AG20443 (cell line): ENCODE data around the gene IFIT2.
"Not testable (repeated sequence)": the region's sequence is repeated elsewhere in the genome, so short reads cannot be mapped to it uniquely, and the experiment has no call there.

Experiments
- DNase-seq: peaks from one replicate; pipeline ENCODE4 v3.0.0; 2012; ENCODE audit warnings: low spot score, mixed read lengths

Gene IFIT2

GRCh38 chr10:89301721-89302445 is at the start of gene IFIT2:
Gene IFIT2 (plus strand): TSS chr10:89302046. CDS start chr10:89302124, 78 bp downstream.
- peak; percentile 64 for DNase-seq

GRCh38 chr10:89252225-89252585 is 49.6 kb upstream of the IFIT2 start:
- DNase-seq: no peak

- DNase-seq: not testable (repeated sequence)
These were observed 46.7 kb upstream of the IFIT2 start for GRCh38 chr10:89255091-89255579.

GRCh38 chr10:89255793-89256192 is 46.1 kb upstream of the IFIT2 start:
- no peak for DNase-seq

- no peak for DNase-seq
These were observed 45.5 kb upstream of the IFIT2 start for GRCh38 chr10:89256340-89256739.

GRCh38 chr10:89256962-89257361 is 44.9 kb upstream of the IFIT2 start:
- DNase-seq: no peak

GRCh38 chr10:89257581-89257980 is 44.3 kb upstream of the IFIT2 start:
- no peak for DNase-seq

GRCh38 chr10:89258881-89259280 is 43.0 kb upstream of the IFIT2 start:
- DNase-seq: no peak

GRCh38 chr10:89262086-89263051 is 39.5 kb upstream of the IFIT2 start:
- DNase-seq: peak; percentile 28

GRCh38 chr10:89263091-89263490 is 38.8 kb upstream of the IFIT2 start:
- no peak for DNase-seq

- DNase-seq: no peak
These were observed 38.3 kb upstream of the IFIT2 start for GRCh38 chr10:89263531-89263930.

- DNase-seq: no peak
These were observed 35.0 kb upstream of the IFIT2 start for GRCh38 chr10:89266721-89267453.

GRCh38 chr10:89269433-89270152 is 32.3 kb upstream of the IFIT2 start:
- no peak for DNase-seq

- no peak for DNase-seq
These were observed 31.7 kb upstream of the IFIT2 start for GRCh38 chr10:89270153-89270483.

GRCh38 chr10:89271532-89271931 is 30.3 kb upstream of the IFIT2 start:
- DNase-seq: no peak

- DNase-seq: no peak
These were observed 28.2 kb upstream of the IFIT2 start for GRCh38 chr10:89273680-89274079.

GRCh38 chr10:89274928-89275327 is 26.9 kb upstream of the IFIT2 start:
- DNase-seq: peak; percentile 21

- DNase-seq: no peak
These were observed 26.5 kb upstream of the IFIT2 start for GRCh38 chr10:89275383-89275782.

GRCh38 chr10:89278034-89278535 is 23.8 kb upstream of the IFIT2 start:
- DNase-seq: peak; percentile 82

- DNase-seq: no peak
These were observed 22.9 kb upstream of the IFIT2 start for GRCh38 chr10:89278900-89279392.

- no peak for DNase-seq
These were observed 22.4 kb upstream of the IFIT2 start for GRCh38 chr10:89279421-89279869.
